ENCODE results near the gene SGCE. TPM values are rescaled to one million over a fixed set of nuclear protein-coding genes. Genes with fewer than 3 reads are reported as not detected.

Gene SGCE
- total RNA-seq, 4 donors from 2014 or later: 118 to 203 (median 161) TPM

- 89 to 98% methylated on average over 1 of the region's 1 CpG for WGBS, 2 donors
- no peak for DNase-seq (ENCODE audit: low spot score in 2 of 2)
- TF ChIP-seq POLR2A (IDR thresholded peaks at IDR 0.05) (no peak), EP300 (IDR thresholded peaks at IDR 0.05) (no peak)
- TF ChIP-seq, protein P1, sequence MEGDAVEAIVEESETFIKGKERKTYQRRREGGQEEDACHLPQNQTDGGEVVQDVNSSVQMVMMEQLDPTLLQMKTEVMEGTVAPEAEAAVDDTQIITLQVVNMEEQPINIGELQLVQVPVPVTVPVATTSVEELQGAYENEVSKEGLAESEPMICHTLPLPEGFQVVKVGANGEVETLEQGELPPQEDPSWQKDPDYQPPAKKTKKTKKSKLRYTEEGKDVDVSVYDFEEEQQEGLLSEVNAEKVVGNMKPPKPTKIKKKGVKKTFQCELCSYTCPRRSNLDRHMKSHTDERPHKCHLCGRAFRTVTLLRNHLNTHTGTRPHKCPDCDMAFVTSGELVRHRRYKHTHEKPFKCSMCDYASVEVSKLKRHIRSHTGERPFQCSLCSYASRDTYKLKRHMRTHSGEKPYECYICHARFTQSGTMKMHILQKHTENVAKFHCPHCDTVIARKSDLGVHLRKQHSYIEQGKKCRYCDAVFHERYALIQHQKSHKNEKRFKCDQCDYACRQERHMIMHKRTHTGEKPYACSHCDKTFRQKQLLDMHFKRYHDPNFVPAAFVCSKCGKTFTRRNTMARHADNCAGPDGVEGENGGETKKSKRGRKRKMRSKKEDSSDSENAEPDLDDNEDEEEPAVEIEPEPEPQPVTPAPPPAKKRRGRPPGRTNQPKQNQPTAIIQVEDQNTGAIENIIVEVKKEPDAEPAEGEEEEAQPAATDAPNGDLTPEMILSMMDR (IDR thresholded peaks at IDR 0.05): no peak
Measured at GRCh38 chr7:94605031-94605430, 50.9 kb downstream of the SGCE start.

GRCh38 chr7:94602181-94602580 is 53.8 kb downstream of the SGCE start:
- Histone ChIP-seq H3K27me3 (no peaks in the 10 kb centered on the region), H3K27ac (no peak overlapping the region), H3K36me3 (peaks cover 0 to 21% (median 0%) of the 10 kb centered on the region in 3 donors), H3K9me3 (peaks cover 0 to 6% (median 0%) of the 10 kb centered on the region in 4 donors), H3K4me1 (no peaks in the 10 kb centered on the region), H3K4me3 (no peak overlapping the region)
- TF ChIP-seq EP300 (IDR thresholded peaks at IDR 0.05) (no peak), POLR2A (IDR thresholded peaks at IDR 0.05) (no peak)
- TF ChIP-seq, protein P1 (IDR thresholded peaks at IDR 0.05): no peak
- DNase-seq (ENCODE audit: low spot score in 2 of 2): no peak
- WGBS, 2 donors: 100% methylated on average over 1 of the region's 1 CpG

More at GRCh38 chr7:94605031-94605430, 50.9 kb downstream of the SGCE start:
- H3K4me1 ChIP-seq: no peaks in the 10 kb centered on the region
- H3K9me3 ChIP-seq: peaks cover 0 to 8% (median 0%) of the 10 kb centered on the region in 4 donors
- no peaks in the 10 kb centered on the region for H3K27me3 ChIP-seq
- H3K36me3 ChIP-seq: peaks cover 0 to 6% (median 0%) of the 10 kb centered on the region in 3 donors
- no peak overlapping the region for H3K27ac ChIP-seq
- H3K4me3 ChIP-seq: no peak overlapping the region

DNA sequence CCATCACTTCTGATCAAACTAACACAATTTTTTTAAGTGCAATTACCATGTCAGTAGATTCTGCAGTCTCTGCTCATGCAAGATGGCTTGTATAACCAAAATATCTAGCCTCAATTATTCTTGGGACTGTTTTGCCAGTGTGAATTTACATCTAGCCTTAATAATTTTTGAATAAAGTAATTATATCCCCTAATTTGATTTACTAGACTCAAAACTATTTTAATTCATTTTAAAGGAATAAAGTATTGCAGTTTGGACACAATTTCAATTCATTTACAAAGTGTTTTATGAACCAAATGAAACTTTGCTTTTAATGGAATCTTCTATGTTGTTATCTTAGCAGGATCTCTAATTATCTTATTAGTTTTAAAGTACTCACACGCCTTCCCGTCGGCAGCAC is 55.7 kb downstream of the SGCE start:
- DNase-seq (ENCODE audit: low spot score in 2 of 2): no peak
- H3K9me3 ChIP-seq: no peaks in the 10 kb centered on the region
- H3K27ac ChIP-seq: no peak overlapping the region
- H3K36me3 ChIP-seq: peaks cover 0 to 21% (median 0%) of the 10 kb centered on the region in 3 donors
- TF ChIP-seq, protein P1 (IDR thresholded peaks at IDR 0.05): no peak
- 90 to 95% methylated on average over 3 of the region's 3 CpGs for WGBS, 2 donors
- H3K27me3 ChIP-seq: no peaks in the 10 kb centered on the region
- H3K4me1 ChIP-seq: no peaks in the 10 kb centered on the region
- H3K4me3 ChIP-seq: no peak overlapping the region

DNA sequence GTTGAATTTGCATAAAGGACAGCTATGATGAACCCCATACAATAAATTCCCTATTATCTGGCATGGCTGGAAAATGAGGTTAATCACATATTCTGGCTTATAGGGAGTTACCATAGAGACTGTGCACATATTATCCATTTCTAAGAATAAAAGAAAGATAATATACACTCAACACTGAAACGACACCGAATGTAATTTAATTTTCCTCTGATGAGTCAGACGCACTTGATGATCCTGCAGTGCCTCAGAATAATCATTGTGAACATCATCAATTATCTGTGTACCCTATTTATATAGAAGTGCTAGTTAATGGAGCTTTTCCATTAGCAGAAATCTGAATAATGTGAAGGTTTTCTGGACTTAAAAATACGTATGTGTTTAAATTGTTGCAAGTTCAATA is 60.2 kb downstream of the SGCE start:
- Histone ChIP-seq H3K36me3 (peaks cover 0 to 21% (median 0%) of the 10 kb centered on the region in 3 donors), H3K4me1 (no peaks in the 10 kb centered on the region), H3K27me3 (no peaks in the 10 kb centered on the region), H3K27ac (no peak overlapping the region), H3K4me3 (no peak overlapping the region), H3K9me3 (no peaks in the 10 kb centered on the region)
- WGBS, 2 donors: 68 to 75% methylated on average over 4 of the region's 4 CpGs
- TF ChIP-seq, protein P1 (IDR thresholded peaks at IDR 0.05): no peak
- TF ChIP-seq POLR2A (IDR thresholded peaks at IDR 0.05) (no peak), EP300 (IDR thresholded peaks at IDR 0.05) (no peak)
- no peak for DNase-seq (ENCODE audit: low spot score in 2 of 2)

GRCh38 chr7:94594882-94595281 is 61.1 kb downstream of the SGCE start:
- TF ChIP-seq, protein P1 (IDR thresholded peaks at IDR 0.05): no peak
- no peak for TF ChIP-seq POLR2A (IDR thresholded peaks at IDR 0.05)
- no peak for TF ChIP-seq EP300 (IDR thresholded peaks at IDR 0.05)
- Histone ChIP-seq H3K4me1 (no peaks in the 10 kb centered on the region), H3K27ac (no peak overlapping the region), H3K4me3 (no peak overlapping the region), H3K27me3 (no peaks in the 10 kb centered on the region), H3K36me3 (peaks cover 0 to 21% (median 0%) of the 10 kb centered on the region in 3 donors), H3K9me3 (no peaks in the 10 kb centered on the region)
- WGBS, 2 donors: 92 to 96% methylated on average over 1 of the region's 1 CpG
- no peak for DNase-seq (ENCODE audit: low spot score in 2 of 2)

Data from tibial nerve (tissue), 4 donors.